KOPT-K1 (cell line): Measurements from ENCODE around the gene KANK4.

ENCODE experiments used
- H3K27ac ChIP-seq: fragments of 200-600 bp; sonication (generic); 2 replicates; pipeline ENCODE4 v1.5.1; 2016; ENCODE audit warnings: antibody characterized with exemption, mild to moderate bottlenecking, low read depth, low read length; ENCODE audit not compliant: poor library complexity, severe bottlenecking
- H3K36me3 ChIP-seq: fragments of 200-600 bp; sonication (generic); 2 replicates; pipeline ENCODE4 v1.5.1; 2017; ENCODE audit warnings: antibody characterized with exemption, mild to moderate bottlenecking, low read length, moderate library complexity; ENCODE audit not compliant: insufficient read depth
- H3K9me3 ChIP-seq: fragments of 200-600 bp; sonication (generic); 2 replicates; pipeline ENCODE4 v1.5.1; 2017; ENCODE audit warnings: antibody characterized with exemption, low read length, mild to moderate bottlenecking; ENCODE audit not compliant: insufficient read depth, poor library complexity, severe bottlenecking

Gene KANK4

GRCh38 chr1:62299426-62300200 lies 19.6 kb downstream of the KANK4 start:
- Histone ChIP-seq H3K27ac (no peak overlapping the region), H3K36me3 (no peaks in the 10 kb centered on the region), H3K9me3 (no peaks in the 10 kb centered on the region)

GRCh38 chr1:62295921-62296491 lies 23.2 kb downstream of the KANK4 start:
- no peaks in the 10 kb centered on the region for H3K36me3 ChIP-seq
- no peak overlapping the region for H3K27ac ChIP-seq
- H3K9me3 ChIP-seq, result no peaks in the 10 kb centered on the region

DNA sequence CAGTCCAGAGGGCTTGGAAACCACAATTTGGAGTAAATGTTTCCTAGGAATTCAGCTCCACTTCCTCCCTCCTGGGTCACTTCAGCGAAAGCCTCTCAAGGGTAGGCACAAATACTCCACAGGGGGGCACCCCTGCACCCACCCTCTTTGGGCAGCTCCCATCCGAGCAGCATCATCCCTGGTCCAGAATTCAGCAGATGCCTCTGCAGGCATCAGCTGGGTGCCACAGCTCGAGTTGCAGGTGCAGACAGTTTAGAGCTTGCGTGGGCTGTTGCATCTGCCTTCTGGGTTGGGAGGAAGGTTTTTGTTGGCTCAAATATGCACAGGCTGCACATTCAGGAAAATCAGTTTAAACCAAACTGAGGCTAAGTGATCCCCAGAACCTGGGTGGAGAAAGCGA lies 25.0 kb downstream of the KANK4 start:
- Histone ChIP-seq H3K36me3 (no peaks in the 10 kb centered on the region), H3K9me3 (no peaks in the 10 kb centered on the region), H3K27ac (no peak overlapping the region)

DNA sequence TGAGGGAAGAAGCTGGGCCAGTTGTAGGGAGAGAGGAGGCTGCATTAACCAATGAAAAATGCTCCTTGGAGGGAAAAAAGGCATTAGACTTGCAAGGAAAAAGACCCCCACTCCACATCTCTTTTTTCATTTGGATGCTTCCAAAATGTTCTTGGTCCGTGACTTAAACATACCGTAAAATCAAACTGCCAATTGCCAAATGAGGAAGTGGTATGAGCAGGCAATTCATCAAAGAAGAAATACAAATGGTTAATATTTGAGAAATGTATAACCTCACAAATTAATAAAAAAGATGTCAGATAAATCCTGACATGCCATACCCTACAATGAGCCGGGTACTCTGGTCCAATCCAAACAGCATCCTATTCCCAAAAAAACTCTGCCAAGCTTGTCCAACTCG lies 30.6 kb downstream of the KANK4 start:
- H3K27ac ChIP-seq, result no peak overlapping the region
- no peaks in the 10 kb centered on the region for H3K9me3 ChIP-seq
- no peaks in the 10 kb centered on the region for H3K36me3 ChIP-seq

GRCh38 chr1:62288224-62288623 lies 31.0 kb downstream of the KANK4 start:
- Histone ChIP-seq H3K9me3 (no peaks in the 10 kb centered on the region), H3K36me3 (no peaks in the 10 kb centered on the region), H3K27ac (no peak overlapping the region)

DNA sequence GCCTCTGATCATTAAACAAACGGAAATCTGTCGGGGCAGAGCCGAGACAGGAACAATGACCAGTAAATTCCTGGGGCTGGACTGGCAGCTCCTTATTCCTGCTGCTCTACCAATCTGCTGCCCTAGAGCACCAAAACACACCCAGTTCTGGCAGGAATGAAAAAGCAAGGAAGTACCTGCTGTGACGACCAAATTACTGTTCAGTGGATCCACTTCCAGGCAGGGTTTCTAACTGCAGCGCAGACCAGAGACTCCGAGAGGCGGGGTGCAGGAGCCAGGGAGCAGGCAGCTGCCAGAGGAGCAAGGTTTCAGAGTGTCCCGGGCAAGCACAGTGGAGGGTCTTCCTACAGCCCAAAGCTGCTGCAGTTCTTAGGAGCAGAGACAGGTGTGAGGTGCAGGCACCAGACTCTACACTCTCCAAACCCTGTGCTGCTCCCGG lies 32.4 kb downstream of the KANK4 start:
- H3K36me3 ChIP-seq, result no peaks in the 10 kb centered on the region
- no peak overlapping the region for H3K27ac ChIP-seq
- no peaks in the 10 kb centered on the region for H3K9me3 ChIP-seq

DNA sequence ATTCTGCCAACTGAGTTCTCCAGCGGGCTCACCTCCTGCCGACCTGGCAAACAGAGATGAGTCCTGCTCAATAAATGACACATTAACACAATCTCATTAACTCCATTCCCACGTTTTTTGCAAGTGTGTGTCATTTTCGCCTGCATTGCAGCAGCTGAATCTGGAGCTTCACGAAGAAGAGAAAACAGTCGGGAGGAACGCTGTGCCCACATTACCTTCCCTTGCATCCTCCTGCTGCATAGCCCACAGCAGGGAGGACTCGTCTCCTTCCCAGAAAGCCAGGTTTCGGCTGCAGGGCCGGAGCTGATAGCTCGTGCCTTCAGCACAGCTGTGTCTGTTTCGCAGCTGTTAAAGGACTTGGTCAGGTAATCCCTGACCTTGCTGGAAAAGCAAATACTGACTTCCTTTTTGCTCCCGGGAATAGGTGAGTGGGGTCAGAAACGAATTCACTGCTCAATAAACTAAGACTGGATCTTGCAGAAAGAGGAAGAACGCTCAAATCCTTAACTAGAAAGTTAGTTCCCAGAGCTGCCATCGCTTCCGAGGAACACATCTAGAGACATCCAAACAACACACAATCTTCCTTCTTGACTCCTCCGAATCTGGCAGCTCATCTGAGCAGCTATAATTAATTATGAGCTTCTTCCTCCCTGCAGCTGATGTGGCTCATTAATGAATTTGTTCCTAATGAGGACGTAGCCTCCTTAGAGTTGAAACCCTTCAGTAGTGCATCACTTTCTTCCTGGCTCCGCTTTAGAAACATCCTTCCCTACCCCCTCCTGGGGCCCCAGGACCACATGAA lies 33.0 kb downstream of the KANK4 start:
- H3K9me3 ChIP-seq, result peaks cover 4% of the 10 kb centered on the region
- no peaks in the 10 kb centered on the region for H3K36me3 ChIP-seq
- no peak overlapping the region for H3K27ac ChIP-seq

DNA sequence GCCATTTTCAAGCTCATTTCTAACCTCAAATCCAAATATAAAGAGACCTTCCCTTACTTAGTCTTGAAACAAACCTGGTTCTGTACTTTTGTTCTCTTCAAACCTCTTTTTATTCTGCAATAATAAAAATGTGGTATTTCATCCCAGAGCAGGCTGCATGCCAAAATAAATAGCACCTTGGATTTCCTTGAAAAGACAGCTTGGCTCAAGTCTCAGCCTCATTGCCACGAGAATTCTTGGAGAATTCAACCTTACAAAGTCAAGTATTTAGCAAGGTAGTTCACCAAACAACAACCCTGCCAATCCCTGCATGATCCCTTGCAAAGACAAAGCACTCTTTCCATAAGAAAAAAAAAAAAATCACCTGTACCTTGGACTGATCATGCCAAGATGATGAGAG lies 33.8 kb downstream of the KANK4 start:
- no peak overlapping the region for H3K27ac ChIP-seq
- peaks cover 10% of the 10 kb centered on the region for H3K9me3 ChIP-seq
- H3K36me3 ChIP-seq, result no peaks in the 10 kb centered on the region

DNA sequence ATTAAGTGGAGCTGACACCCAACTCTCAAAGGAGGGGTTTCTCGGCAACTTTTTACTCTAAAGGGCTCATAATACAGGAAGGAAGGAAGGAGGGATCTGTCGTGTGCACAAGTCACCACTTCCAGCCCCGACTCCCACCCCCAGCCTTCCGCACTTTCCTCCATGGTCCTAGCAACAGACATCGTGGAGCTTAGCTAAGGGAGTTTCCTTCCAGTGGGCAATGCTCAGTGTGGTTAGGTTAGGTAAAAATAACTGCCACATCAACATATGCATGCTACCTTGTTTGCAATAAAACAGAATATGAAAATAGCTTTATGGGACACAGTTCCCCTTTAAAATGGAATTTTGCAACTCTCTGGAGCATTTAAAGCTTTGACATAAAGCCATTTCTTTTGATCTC lies 35.2 kb downstream of the KANK4 start:
- peaks cover 10% of the 10 kb centered on the region for H3K9me3 ChIP-seq
- H3K36me3 ChIP-seq, result no peaks in the 10 kb centered on the region
- no peak overlapping the region for H3K27ac ChIP-seq

- peaks cover 10% of the 10 kb centered on the region for H3K9me3 ChIP-seq
- no peaks in the 10 kb centered on the region for H3K36me3 ChIP-seq
- no peak overlapping the region for H3K27ac ChIP-seq
Observed at GRCh38 chr1:62282909-62283755, 36.1 kb downstream of the KANK4 start.

DNA sequence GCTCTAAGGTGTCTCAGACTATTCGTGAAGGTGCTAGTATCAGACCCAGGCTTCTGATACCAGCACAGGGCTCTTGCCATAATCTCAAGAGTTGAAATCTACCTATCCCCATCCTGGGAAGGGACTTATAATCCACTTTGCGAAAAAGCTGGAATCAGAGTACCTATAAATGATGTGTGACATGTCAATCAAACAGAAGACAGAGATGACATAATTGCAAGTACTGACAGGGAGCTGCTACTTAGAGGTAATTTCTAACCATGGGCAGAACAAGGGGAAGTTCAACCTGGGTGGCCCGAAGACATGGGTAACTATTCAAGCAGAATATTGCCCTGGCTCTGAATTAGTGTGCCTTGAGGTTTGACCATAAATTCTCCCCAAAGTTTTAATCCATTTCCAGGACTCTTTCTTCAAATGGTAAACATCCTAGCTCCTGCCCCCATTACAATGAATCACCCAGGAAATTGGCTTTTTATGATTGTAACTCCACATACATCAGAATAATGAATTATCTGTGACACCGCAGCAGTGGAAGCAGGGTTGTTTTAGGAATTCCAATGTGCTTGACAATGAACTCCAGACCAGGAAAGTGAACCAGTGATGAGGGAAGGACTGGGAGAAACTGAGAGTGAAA lies 37.2 kb downstream of the KANK4 start:
- Histone ChIP-seq H3K9me3 (peaks cover 10% of the 10 kb centered on the region), H3K27ac (no peak overlapping the region), H3K36me3 (no peaks in the 10 kb centered on the region)

DNA sequence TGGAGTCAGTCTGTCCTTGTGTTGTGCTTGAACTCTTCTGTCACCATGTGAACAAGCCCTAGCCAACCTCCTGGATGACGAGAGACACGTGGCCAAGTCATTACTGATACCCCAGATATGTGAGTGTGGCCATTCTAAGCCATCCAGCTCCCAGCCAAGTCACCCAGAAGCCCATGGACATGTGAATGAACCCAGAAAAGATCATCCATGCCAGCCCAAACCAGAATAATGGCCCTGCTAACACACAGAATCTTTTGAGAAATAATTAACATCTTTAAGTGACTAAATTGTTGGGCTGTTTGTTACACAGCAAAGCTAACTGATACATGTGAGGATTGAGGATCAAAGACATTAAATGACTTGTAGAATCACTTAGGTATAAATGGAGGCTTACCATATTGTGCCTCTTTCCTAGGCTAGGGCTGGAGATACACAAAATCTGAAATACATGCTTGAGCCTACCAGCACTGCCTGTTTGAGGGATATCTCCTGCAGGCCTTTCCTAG lies 38.2 kb downstream of the KANK4 start:
- no peak overlapping the region for H3K27ac ChIP-seq
- H3K9me3 ChIP-seq, result peaks cover 10% of the 10 kb centered on the region
- H3K36me3 ChIP-seq, result no peaks in the 10 kb centered on the region

- Histone ChIP-seq H3K27ac (no peak overlapping the region), H3K9me3 (peaks cover 10% of the 10 kb centered on the region), H3K36me3 (no peaks in the 10 kb centered on the region)
Observed at GRCh38 chr1:62280150-62280549, 39.1 kb downstream of the KANK4 start.

- Histone ChIP-seq H3K27ac (no peak overlapping the region), H3K36me3 (no peaks in the 10 kb centered on the region)
Observed at GRCh38 chr1:62276791-62277190, 42.4 kb downstream of the KANK4 start.

More at GRCh38 chr1:62276791-62277190, 42.4 kb downstream of the KANK4 start:
- peaks cover 10% of the 10 kb centered on the region for H3K9me3 ChIP-seq
